HG03521 (cell line): Measurements from ENCODE around the gene SLCO3A1.

Experiments
- ATAC-seq: cut with Tn5 transposase; IDR thresholded peaks from one replicate; pipeline ENCODE4 v1.9.1; 2021; ENCODE audit warnings: mild to moderate bottlenecking, moderate library complexity; ENCODE audit not compliant: unreplicated experiment

SLCO3A1 gene

GRCh38 chr15:92092289-92093105 lies 239.0 kb downstream of the SLCO3A1 start:
- ATAC-seq = no peak

DNA sequence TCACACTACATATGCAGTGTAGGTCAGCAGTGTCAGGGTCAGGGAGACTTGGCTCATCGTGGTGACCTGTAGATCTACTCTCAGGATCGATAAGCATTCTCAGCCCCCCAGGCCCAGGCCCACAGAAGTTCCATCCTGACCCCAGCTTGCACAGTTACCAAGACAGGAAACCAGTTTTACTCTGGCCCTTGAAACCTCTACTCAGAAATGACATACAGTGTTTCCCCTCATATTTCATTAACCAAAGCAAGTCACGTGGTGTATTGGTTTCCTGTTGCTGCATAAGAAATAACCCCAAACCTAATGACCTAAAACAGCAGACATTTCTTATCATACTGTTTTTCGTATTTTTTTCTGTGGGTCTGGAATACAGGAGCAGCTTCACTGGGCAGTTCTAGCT lies 242.2 kb downstream of the SLCO3A1 start:
- peak; percentile 78 for ATAC-seq

- peak; percentile 41 for ATAC-seq
Measured at GRCh38 chr15:92097474-92098178, 244.1 kb downstream of the SLCO3A1 start.

DNA sequence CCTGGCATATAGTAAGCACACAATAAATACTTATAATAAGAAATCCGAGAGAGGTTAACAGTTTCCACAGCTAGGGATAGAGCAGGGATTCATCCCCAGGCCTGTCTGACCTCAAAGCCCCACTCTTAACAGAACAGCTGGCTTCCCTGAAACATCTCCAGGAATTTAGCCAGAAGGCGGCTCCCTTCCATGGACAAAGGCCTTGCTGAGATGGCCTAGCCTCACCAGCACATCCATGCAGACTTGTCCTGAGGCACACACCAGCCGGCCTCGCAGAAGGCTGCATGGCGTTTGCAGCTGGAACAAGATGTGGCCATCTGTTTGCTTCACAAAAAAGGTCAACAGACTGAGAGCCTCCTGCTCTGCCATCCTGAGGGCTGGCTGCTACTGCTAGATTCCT lies 245.4 kb downstream of the SLCO3A1 start:
- ATAC-seq = no peak

DNA sequence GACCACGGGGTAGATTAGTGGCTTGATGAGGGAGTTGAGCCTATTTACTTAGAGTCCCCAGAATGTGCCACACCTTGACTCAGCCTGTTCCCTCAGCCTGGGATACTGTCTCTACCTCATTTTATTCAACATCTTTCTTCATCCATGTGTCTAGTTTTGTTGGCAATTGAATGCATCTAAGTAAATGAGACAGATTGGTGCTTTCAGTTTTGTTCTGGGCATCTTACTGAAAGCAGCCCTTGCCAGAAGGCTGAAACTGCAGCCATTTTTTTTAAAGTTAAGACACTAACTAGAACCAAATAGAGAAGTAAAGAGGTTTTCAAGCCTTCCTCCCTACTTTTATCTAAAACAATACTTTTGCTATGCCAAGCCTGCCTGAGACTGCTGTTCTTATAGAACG lies 246.8 kb downstream of the SLCO3A1 start:
- ATAC-seq = no peak

- ATAC-seq = no peak
Measured at GRCh38 chr15:92100751-92101150, 247.2 kb downstream of the SLCO3A1 start.

- peak; percentile 45 for ATAC-seq
Measured at GRCh38 chr15:92101708-92102394, 248.3 kb downstream of the SLCO3A1 start.

DNA sequence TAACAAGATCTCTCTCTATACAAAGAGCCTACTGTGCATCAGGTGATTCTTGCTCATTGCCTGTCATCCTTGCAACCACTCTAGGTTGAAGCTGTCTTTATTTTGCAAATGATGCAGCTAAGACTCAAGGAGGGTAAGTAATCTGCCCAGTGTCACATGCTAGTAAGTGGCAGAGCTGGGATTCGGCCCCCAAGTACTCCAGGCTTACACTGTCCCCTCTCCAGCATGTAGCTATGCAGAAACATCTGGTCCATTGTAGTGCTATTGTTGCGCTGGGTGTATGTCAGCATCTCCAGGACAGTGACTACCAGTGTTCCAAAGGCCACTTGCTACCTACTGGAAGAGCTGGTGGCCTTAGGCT lies 248.9 kb downstream of the SLCO3A1 start:
- ATAC-seq = peak; percentile 30

- ATAC-seq = no peak
Measured at GRCh38 chr15:92104072-92104471, 250.6 kb downstream of the SLCO3A1 start.

GRCh38 chr15:92105611-92106010 lies 252.1 kb downstream of the SLCO3A1 start:
- no peak for ATAC-seq

DNA sequence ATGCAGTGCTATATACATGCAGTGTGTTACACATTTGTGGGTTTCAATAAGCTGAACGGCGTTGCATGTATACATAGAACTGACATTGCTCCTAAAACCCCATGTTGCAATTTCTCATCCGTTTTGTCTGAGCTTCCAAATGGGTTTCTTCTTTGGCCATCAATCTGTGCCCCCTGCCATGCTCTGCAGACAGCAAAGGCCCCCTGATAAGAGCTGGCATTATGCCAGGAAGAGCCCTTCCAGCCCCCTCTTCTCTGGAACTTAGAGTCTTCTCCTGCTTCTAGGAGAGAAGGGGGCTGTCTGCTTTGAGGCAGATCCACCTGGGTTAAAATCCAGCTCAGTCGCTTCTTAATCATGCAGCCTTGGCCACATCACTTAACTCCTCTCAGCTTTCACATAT lies 254.0 kb downstream of the SLCO3A1 start:
- no peak for ATAC-seq

- ATAC-seq = no peak
Measured at GRCh38 chr15:92109191-92109873, 255.8 kb downstream of the SLCO3A1 start.

GRCh38 chr15:92111291-92111690 lies 257.8 kb downstream of the SLCO3A1 start:
- ATAC-seq = no peak

GRCh38 chr15:92111751-92112150 lies 258.2 kb downstream of the SLCO3A1 start:
- no peak for ATAC-seq

GRCh38 chr15:92112180-92112579 lies 258.7 kb downstream of the SLCO3A1 start:
- ATAC-seq = no peak

DNA sequence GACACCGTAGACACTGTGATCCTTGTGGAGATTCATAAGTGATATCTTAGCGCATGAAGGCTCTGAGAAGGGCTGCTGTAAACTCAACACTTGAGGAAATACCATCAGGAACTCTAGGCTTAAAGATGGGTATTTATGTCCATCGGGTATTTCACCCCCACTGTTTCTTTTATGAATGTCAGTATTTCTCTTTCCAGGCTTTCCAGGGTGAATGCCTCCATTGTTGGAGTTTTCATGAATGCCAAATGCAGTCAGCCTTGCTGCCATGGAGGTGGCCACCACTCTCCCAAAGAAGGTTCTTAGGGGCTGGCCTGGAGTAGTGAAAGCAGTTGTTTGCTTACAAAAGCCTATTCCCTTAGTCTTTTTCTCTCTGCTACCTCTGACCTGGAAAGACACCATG lies 259.2 kb downstream of the SLCO3A1 start:
- ATAC-seq = no peak

- ATAC-seq = no peak
Measured at GRCh38 chr15:92113832-92114231, 260.3 kb downstream of the SLCO3A1 start.

- no peak for ATAC-seq
Measured at GRCh38 chr15:92115834-92116233, 262.3 kb downstream of the SLCO3A1 start.

DNA sequence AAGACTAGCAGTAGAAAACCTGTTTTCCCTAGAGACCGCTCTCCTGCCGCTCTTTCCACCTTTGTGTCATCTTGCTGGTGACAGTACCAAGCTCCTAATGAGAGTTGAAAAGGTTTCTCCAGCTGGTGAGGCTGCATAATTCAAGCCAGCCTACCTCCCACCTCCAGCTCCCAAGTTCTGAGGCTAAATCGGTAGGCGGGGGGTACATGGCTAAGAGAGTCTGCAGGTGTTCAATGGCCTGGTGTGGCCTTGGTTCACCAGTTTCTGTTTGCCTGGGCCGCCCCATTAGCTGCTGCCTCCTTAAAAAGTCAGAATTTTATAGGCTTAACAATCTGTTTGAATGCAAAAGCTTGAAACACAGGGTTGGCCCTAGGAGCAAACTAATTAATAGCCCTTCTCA lies 262.8 kb downstream of the SLCO3A1 start:
- ATAC-seq = no peak

- no peak for ATAC-seq
Measured at GRCh38 chr15:92117261-92117731, 263.8 kb downstream of the SLCO3A1 start.
